Activated T-cell treated with anti-CD3 and anti-CD28 coated beads, Interleukin-2, amount 50 U/mL, for 4 hours (primary cell): ENCODE results near the gene FZD10. TPM values are rescaled to one million over a fixed set of nuclear protein-coding genes. Genes with fewer than 3 reads are reported as not detected.

Source experiments
- ATAC-seq, 2 donors: fragments of 200-7000 bp; cut with Tn5 transposase; one replicate each; pipeline ENCODE4 v1.10.0; 2021
- DNase-seq: peaks from one replicate; pipeline ENCODE4 v3.0.0-alpha.2; 2020
- H3K27me3 Mint-ChIP-seq: one replicate; pipeline ENCODE4 v1.8.0; 2021; ENCODE audit warnings: low read depth, mixed read lengths
- H3K36me3 Mint-ChIP-seq: one replicate; pipeline ENCODE4 v1.8.0; 2022; ENCODE audit warnings: mixed read lengths; ENCODE audit not compliant: insufficient read depth
- H3K4me1 Mint-ChIP-seq: one replicate; pipeline ENCODE4 v1.8.0; 2021; ENCODE audit warnings: low read depth, mixed read lengths
- H3K4me3 Mint-ChIP-seq: one replicate; pipeline ENCODE4 v1.8.0; 2021; ENCODE audit warnings: mild to moderate bottlenecking, moderate library complexity, mixed read lengths
- H3K9me3 Mint-ChIP-seq: one replicate; pipeline ENCODE4 v1.8.0; 2021; ENCODE audit warnings: mixed read lengths
- total RNA-seq, 3 donors: library from RNA; stranded (reverse); gene quantifications; one replicate each; pipeline ENCODE4 v1.2.1, GENCODE V29; 2021

The FZD10 gene
- total RNA-seq, 3 donors from 2014 or later = not detected

GRCh38 chr12:130194154-130194553 lies 31.9 kb downstream of the FZD10 start:
- no peak for ATAC-seq

GRCh38 chr12:130195369-130195768 lies 33.1 kb downstream of the FZD10 start:
- DNase-seq (no peak), ATAC-seq (no peak)
- no peak overlapping the region for H3K4me3 Mint-ChIP-seq
- peaks cover 4% of the 10 kb centered on the region for H3K27me3 Mint-ChIP-seq
- H3K4me1 Mint-ChIP-seq = no peaks in the 10 kb centered on the region
- no peaks in the 10 kb centered on the region for H3K36me3 Mint-ChIP-seq
- peaks cover 8% of the 10 kb centered on the region for H3K9me3 Mint-ChIP-seq

More at GRCh38 chr12:130194154-130194553, 31.9 kb downstream of the FZD10 start:
- no peak overlapping the region for H3K4me3 Mint-ChIP-seq
- H3K9me3 Mint-ChIP-seq = peaks cover 8% of the 10 kb centered on the region
- H3K4me1 Mint-ChIP-seq = no peaks in the 10 kb centered on the region
- no peaks in the 10 kb centered on the region for H3K36me3 Mint-ChIP-seq
- peaks cover 4% of the 10 kb centered on the region for H3K27me3 Mint-ChIP-seq
- no peak for DNase-seq

DNA sequence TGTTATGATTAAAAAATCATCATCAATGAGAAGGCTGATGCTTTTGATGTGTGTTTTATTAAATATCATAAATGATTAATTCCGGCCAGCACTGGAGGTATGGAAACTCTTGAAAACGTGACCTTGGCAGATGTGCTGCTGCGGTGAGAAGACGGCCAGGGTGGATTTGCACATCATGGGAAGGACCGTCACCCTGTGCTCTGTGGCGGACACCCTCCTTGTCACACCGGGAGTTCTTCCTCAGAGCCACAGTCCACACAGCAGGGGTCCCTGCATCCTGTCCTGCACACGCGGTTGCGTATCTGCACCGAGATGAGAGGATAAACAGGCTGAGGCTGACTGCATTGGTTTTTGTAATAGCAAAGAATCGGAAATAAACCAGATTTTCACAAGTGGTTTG lies 33.5 kb downstream of the FZD10 start:
- peaks cover 4% of the 10 kb centered on the region for H3K27me3 Mint-ChIP-seq
- DNase-seq (no peak), ATAC-seq (no peak)
- no peaks in the 10 kb centered on the region for H3K36me3 Mint-ChIP-seq
- peaks cover 8% of the 10 kb centered on the region for H3K9me3 Mint-ChIP-seq
- H3K4me3 Mint-ChIP-seq = no peak overlapping the region
- H3K4me1 Mint-ChIP-seq = no peaks in the 10 kb centered on the region

DNA sequence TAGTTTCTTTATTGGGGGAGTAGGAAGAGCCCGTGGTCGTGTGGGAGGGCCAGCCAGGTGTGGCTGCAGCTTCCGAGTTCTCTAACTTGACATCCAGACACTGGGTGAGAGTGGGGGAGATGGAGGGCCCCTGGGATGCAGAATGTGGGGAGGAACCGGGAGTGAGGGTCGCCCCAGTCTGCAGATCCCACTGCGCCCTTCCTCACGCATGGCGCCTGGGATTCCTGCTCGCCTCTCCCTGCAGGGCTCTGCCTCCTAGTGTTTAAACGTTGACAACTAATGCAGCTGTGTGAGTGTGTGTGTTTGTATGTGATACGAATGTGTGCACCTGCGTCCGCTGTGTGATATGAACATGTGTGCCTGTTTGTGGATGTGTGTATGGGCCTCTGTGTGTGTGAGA lies 34.6 kb downstream of the FZD10 start:
- Mint-ChIP-seq H3K4me1 (no peaks in the 10 kb centered on the region), H3K36me3 (no peaks in the 10 kb centered on the region), H3K27me3 (peaks cover 4% of the 10 kb centered on the region), H3K4me3 (no peak overlapping the region), H3K9me3 (peaks cover 2% of the 10 kb centered on the region)
- ATAC-seq = no peak
- DNase-seq = no peak

- Mint-ChIP-seq H3K4me1 (no peaks in the 10 kb centered on the region), H3K36me3 (no peaks in the 10 kb centered on the region), H3K9me3 (no peaks in the 10 kb centered on the region), H3K27me3 (peaks cover 4% of the 10 kb centered on the region), H3K4me3 (no peak overlapping the region)
- ATAC-seq (no peak), DNase-seq (no peak)
Measured at GRCh38 chr12:130198026-130198662, 35.9 kb downstream of the FZD10 start.

- Mint-ChIP-seq H3K27me3 (peaks cover 4% of the 10 kb centered on the region), H3K36me3 (no peaks in the 10 kb centered on the region), H3K4me3 (no peak overlapping the region), H3K4me1 (no peaks in the 10 kb centered on the region), H3K9me3 (no peaks in the 10 kb centered on the region)
- ATAC-seq (no peak), DNase-seq (no peak)
Measured at GRCh38 chr12:130198663-130199060, 36.4 kb downstream of the FZD10 start.

DNA sequence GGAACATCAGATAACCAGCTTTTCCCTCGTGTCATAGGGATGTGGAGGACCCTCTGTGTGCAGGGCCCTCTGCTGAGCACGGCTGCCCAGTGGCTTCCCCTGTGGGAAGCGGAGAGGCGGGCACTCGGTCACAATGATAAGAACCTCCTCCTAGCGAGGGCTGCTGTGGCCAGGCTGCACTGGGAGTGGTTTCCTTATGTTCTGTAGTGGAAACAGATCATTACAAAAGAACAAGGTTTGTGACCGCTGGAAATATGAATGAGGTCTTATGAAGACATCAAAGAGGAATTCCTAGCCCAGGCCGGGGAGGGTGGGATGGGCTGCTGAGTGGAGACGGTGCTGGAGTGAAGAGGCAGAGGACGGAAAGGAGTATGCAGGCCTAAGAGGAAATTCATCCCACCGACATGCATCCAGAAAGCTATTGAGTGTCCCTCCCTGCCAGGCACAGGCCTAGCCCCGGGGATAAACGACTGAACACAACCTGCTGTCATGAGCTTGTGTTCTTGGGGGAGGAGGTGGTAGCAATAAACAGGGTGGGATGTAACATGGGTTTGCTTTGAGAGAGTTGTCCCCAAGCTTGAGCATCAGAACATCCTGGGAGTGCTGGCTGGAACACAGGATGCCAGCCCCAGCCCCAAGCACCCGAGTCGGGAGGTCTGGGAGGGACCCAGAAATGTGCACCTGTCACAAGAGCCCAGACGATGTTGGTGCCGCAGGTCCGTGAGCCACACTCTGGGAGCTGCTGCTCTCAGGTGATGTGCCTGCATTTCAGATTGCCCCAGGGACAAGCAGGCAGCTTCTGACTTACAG lies 37.5 kb downstream of the FZD10 start:
- H3K4me1 Mint-ChIP-seq = no peaks in the 10 kb centered on the region
- no peak for ATAC-seq

DNA sequence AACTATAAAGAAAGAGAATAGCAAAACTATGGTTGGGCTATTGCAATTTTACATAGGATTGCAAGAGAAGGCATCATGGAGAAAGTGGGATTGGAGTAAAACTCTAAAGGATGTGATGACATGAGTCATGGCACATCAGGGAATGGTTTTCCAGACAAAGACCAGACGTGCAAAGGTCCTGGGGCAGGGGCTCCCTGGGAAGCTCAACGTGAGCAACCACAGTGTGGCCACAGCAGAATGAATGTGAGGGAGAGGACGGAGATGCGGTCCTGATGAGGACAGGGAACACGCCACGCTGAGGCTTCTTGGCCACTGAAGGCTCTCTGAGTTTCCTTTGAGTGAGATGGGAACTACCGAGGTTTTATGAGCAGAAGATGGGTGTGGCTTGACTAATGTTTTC lies 38.2 kb downstream of the FZD10 start:
- DNase-seq (no peak), ATAC-seq (no peak)
- Mint-ChIP-seq H3K4me1 (no peaks in the 10 kb centered on the region), H3K9me3 (no peaks in the 10 kb centered on the region), H3K27me3 (peaks cover 4% of the 10 kb centered on the region), H3K4me3 (no peak overlapping the region), H3K36me3 (no peaks in the 10 kb centered on the region)

More for the DNA sequence above, 37.5 kb downstream of the FZD10 start:
- H3K4me3 Mint-ChIP-seq = no peak overlapping the region
- no peaks in the 10 kb centered on the region for H3K9me3 Mint-ChIP-seq
- no peaks in the 10 kb centered on the region for H3K36me3 Mint-ChIP-seq
- peaks cover 4% of the 10 kb centered on the region for H3K27me3 Mint-ChIP-seq
- DNase-seq = no peak

DNA sequence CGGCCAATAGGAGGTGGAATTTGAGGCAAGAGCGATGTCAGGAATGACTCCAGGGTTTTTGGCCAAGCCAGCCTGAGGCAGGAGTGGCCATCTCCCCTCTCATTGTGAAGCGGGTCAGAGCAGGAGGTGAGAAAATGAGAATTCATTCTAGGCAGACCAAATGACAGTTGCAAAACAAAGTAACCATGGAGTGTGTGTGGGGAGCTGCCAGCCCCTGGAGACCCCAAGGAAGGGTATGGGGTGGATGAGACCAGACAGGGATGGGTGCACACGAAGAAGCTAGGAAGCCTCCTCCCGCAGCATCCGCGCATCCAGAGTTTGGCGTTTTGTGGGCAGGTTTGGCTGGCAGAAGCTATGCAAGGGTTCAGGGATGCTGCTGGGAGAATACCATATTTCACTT lies 38.8 kb downstream of the FZD10 start:
- no peaks in the 10 kb centered on the region for H3K27me3 Mint-ChIP-seq
- H3K4me3 Mint-ChIP-seq = no peak overlapping the region
- H3K4me1 Mint-ChIP-seq = no peaks in the 10 kb centered on the region
- DNase-seq = no peak
- ATAC-seq = no peak
- H3K36me3 Mint-ChIP-seq = no peaks in the 10 kb centered on the region
- H3K9me3 Mint-ChIP-seq = no peaks in the 10 kb centered on the region

GRCh38 chr12:130202201-130202600 lies 39.9 kb downstream of the FZD10 start:
- ATAC-seq = no peak
- H3K27me3 Mint-ChIP-seq = no peaks in the 10 kb centered on the region
- H3K36me3 Mint-ChIP-seq = no peaks in the 10 kb centered on the region
- no peaks in the 10 kb centered on the region for H3K4me1 Mint-ChIP-seq
- H3K9me3 Mint-ChIP-seq = peaks cover 7% of the 10 kb centered on the region
- no peak for DNase-seq
- no peak overlapping the region for H3K4me3 Mint-ChIP-seq

DNA sequence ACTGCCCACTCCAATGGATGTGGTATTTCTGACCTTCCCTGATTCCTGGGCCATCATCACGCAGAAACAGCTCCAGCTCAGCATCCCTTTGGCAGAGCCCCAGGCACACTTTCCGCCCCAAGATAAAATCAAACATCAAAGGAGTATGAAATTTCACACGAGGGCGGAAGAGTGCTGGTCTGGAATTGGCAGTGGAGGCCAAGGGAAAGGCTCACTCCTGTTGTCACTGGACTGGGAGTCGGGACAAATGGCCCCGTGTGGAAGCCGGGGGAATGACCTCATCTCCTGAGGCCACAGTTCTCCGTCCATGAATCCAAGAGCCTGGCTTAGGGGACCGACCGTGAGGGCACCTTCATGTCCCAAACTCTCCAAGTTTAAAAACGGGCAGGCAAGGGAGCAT lies 40.9 kb downstream of the FZD10 start:
- H3K27me3 Mint-ChIP-seq = no peaks in the 10 kb centered on the region
- no peaks in the 10 kb centered on the region for H3K4me1 Mint-ChIP-seq
- no peak for DNase-seq
- no peak overlapping the region for H3K4me3 Mint-ChIP-seq
- H3K9me3 Mint-ChIP-seq = peaks cover 10% of the 10 kb centered on the region
- no peak for ATAC-seq
- no peaks in the 10 kb centered on the region for H3K36me3 Mint-ChIP-seq

GRCh38 chr12:130204541-130204953 lies 42.3 kb downstream of the FZD10 start:
- ATAC-seq = no peak
- Mint-ChIP-seq H3K36me3 (no peaks in the 10 kb centered on the region), H3K27me3 (no peaks in the 10 kb centered on the region), H3K4me3 (no peak overlapping the region), H3K4me1 (no peaks in the 10 kb centered on the region), H3K9me3 (peaks cover 16% of the 10 kb centered on the region)
- DNase-seq = no peak

- Mint-ChIP-seq H3K9me3 (peaks cover 16% of the 10 kb centered on the region), H3K27me3 (no peaks in the 10 kb centered on the region), H3K4me1 (no peaks in the 10 kb centered on the region), H3K36me3 (no peaks in the 10 kb centered on the region), H3K4me3 (no peak overlapping the region)
- DNase-seq (no peak), ATAC-seq (no peak)
Measured at GRCh38 chr12:130205495-130205894, 43.2 kb downstream of the FZD10 start.

GRCh38 chr12:130212384-130212989 lies 50.2 kb downstream of the FZD10 start:
- no peaks in the 10 kb centered on the region for H3K4me1 Mint-ChIP-seq
- no peak for ATAC-seq
- H3K27me3 Mint-ChIP-seq = peaks cover 11% of the 10 kb centered on the region
- no peaks in the 10 kb centered on the region for H3K36me3 Mint-ChIP-seq
- H3K4me3 Mint-ChIP-seq = no peak overlapping the region
- no peak for DNase-seq
- peaks cover 13% of the 10 kb centered on the region for H3K9me3 Mint-ChIP-seq

DNA sequence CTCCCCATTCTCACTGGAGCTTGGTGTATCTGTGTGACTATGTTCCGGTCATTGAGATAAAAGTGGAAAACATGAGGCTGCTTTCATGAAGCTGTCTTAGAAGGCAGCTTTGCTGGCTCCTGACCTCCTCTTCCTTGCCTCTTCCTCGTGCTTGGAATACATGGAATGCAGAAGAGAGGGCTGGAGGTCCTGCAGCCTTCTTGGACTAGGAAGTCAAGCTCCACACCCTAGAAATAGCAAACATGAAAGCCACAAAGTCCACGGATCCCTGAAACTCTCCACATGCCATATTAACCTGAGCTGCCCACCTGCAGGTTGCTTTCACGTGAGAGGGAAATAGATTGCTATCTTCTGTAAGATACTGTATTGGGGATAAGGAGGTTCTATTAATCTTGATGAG lies 51.0 kb downstream of the FZD10 start:
- no peaks in the 10 kb centered on the region for H3K4me1 Mint-ChIP-seq
- DNase-seq = no peak
- no peak for ATAC-seq
- peaks cover 12% of the 10 kb centered on the region for H3K9me3 Mint-ChIP-seq
- no peak overlapping the region for H3K4me3 Mint-ChIP-seq
- peaks cover 11% of the 10 kb centered on the region for H3K27me3 Mint-ChIP-seq
- H3K36me3 Mint-ChIP-seq = no peaks in the 10 kb centered on the region
